ENCODE data around the gene SLC7A6.

SLC7A6 gene

DNA sequence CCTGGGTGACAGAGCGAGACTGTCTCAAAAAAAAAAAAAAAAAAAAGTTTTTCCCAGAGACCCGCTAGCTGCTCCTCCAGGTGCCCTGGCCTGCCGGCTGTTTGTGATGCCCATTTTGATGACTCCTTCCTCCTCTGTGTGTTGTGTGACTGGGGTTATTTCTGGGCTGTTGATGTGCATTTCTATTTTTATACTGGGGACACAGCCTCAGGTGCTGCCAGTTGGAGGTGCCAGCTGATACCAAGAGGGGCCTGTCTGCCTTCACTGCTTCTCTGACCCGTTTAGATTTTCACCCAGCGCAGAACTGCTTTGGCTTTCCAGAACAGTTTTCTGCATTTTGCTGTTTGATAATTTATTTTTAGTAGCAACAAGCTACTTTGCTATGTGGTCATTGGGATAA is 12.5 kb upstream of the SLC7A6 start:
- H3K9me3 ChIP-seq (ENCODE audit: low read length) = no peaks in the 10 kb centered on the region
- no peak overlapping the region for H2AFZ ChIP-seq (ENCODE audit: low read depth, low read length)
- H3K4me3 ChIP-seq (ENCODE audit: low read length) = no peak overlapping the region
- H3K4me1 ChIP-seq (ENCODE audit: insufficient read depth, low read length) = no peaks in the 10 kb centered on the region
- H3K27me3 ChIP-seq (ENCODE audit: insufficient read depth, low read length) = no peaks in the 10 kb centered on the region
- H3K36me3 ChIP-seq (ENCODE audit: insufficient read depth, low read length) = peaks cover 23% of the 10 kb centered on the region

DNA sequence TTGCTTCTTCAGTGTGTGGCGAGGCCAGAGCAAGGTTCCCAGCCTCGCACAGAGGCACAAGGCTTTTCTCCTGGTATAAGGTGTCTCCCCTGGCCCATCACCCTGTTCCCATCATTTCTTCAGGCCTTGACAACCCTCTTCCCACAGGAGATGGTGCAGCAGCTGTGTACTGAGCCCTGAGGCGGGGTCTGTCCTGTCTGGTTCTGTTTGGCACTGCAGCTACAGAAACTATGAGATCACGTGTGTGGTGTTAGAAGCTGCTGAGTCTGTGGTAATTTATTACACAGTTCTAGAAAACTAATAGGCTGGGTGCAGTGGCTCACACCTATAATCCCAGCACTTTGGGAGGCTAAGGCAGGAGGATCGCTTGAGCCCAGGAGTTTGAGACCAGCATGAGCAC is 11.9 kb upstream of the SLC7A6 start:
- Histone ChIP-seq H3K4me3 (ENCODE audit: low read length) (no peak overlapping the region), H2AFZ (ENCODE audit: low read depth, low read length) (no peak overlapping the region), H3K36me3 (ENCODE audit: insufficient read depth, low read length) (peaks cover 23% of the 10 kb centered on the region), H3K4me1 (ENCODE audit: insufficient read depth, low read length) (no peaks in the 10 kb centered on the region), H3K9me3 (ENCODE audit: low read length) (no peaks in the 10 kb centered on the region), H3K27me3 (ENCODE audit: insufficient read depth, low read length) (no peaks in the 10 kb centered on the region)

DNA sequence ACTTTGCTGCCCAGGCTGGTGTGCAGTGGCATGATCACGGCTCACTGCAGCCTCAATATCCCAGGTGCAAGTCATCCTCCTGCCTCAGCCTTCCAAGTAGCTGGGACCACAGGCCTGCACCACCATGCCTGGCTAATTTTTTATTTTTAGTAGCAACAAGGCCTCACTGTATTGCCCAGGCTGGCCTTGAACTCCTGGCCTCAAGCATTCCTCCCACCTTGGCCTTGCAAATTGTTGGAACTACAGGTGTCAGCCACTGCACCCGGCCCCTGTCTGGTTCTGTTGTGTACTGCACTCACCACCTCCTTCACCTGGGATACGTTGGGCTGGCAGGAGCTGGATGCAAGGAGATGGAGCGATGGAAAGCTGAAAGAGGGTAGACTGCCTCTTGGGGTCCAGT is 10.6 kb upstream of the SLC7A6 start:
- Histone ChIP-seq H2AFZ (ENCODE audit: low read depth, low read length) (no peak overlapping the region), H3K4me3 (ENCODE audit: low read length) (no peak overlapping the region), H3K9me3 (ENCODE audit: low read length) (no peaks in the 10 kb centered on the region), H3K36me3 (ENCODE audit: insufficient read depth, low read length) (peaks cover 23% of the 10 kb centered on the region), H3K4me1 (ENCODE audit: insufficient read depth, low read length) (no peaks in the 10 kb centered on the region), H3K27me3 (ENCODE audit: insufficient read depth, low read length) (no peaks in the 10 kb centered on the region)

GRCh38 chr16:68255712-68256111 is 8.6 kb upstream of the SLC7A6 start:
- H3K36me3 ChIP-seq (ENCODE audit: insufficient read depth, low read length) = peaks cover 30% of the 10 kb centered on the region
- H2AFZ ChIP-seq (ENCODE audit: low read depth, low read length) = no peak overlapping the region
- H3K9me3 ChIP-seq (ENCODE audit: low read length) = no peaks in the 10 kb centered on the region
- H3K27me3 ChIP-seq (ENCODE audit: insufficient read depth, low read length) = no peaks in the 10 kb centered on the region
- no peak overlapping the region for H3K4me3 ChIP-seq (ENCODE audit: low read length)
- H3K4me1 ChIP-seq (ENCODE audit: insufficient read depth, low read length) = no peaks in the 10 kb centered on the region

GRCh38 chr16:68257251-68257905 is 6.9 kb upstream of the SLC7A6 start:
- Histone ChIP-seq H3K27me3 (ENCODE audit: insufficient read depth, low read length) (no peaks in the 10 kb centered on the region), H3K4me1 (ENCODE audit: insufficient read depth, low read length) (no peaks in the 10 kb centered on the region), H3K4me3 (ENCODE audit: low read length) (no peak overlapping the region), H2AFZ (ENCODE audit: low read depth, low read length) (no peak overlapping the region), H3K36me3 (ENCODE audit: insufficient read depth, low read length) (peaks cover 30% of the 10 kb centered on the region), H3K9me3 (ENCODE audit: low read length) (no peaks in the 10 kb centered on the region)

DNA sequence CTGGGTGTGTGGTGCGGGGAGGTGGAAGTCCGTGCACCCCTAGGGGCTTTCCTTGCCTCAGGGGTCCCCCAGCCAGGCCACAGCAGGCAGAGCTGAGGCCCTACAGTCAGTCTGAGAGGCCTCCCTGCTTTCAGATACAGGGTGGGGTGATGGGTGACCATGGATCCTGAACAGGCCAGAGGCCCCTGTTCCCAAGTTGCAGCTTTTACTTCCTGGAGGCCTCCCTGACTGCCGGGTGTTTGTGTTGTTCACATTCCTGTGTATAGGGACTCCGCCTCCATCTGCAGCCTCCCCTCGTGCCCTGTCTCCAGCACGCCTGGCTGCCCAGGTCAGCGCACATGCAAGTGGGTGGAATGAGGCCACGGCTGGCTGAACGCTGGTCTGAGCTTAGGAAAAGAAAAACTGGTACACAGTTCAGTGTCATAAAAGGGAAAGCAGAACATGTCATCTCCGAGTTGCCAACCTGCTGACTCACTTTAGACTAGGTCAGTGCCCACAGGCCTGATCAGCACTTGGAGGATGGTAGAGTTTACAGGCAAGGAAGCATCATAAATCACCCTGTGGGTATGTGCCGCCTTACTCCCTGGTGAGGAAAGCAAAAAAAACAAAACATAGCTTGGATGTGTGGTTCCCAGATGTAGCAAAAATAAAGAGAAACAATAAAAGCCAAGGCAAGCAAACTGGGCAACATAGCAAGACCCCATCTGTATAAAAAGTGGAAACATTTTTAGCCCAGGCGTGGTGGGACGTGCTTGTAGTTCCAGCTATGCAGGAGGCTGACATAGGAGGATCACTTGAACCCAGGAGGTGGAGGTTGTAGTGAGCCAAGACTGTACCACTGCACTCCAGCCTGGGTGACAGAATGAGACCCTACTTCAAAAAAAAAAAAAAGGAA is 6.2 kb upstream of the SLC7A6 start:
- Histone ChIP-seq H2AFZ (ENCODE audit: low read depth, low read length) (no peak overlapping the region), H3K36me3 (ENCODE audit: insufficient read depth, low read length) (peaks cover 28% of the 10 kb centered on the region), H3K4me1 (ENCODE audit: insufficient read depth, low read length) (no peaks in the 10 kb centered on the region), H3K4me3 (ENCODE audit: low read length) (no peak overlapping the region), H3K9me3 (ENCODE audit: low read length) (no peaks in the 10 kb centered on the region), H3K27me3 (ENCODE audit: insufficient read depth, low read length) (no peaks in the 10 kb centered on the region)

GRCh38 chr16:68259007-68259825 is 5.1 kb upstream of the SLC7A6 start:
- H3K27me3 ChIP-seq (ENCODE audit: insufficient read depth, low read length) = no peaks in the 10 kb centered on the region
- H3K36me3 ChIP-seq (ENCODE audit: insufficient read depth, low read length) = peaks cover 23% of the 10 kb centered on the region
- H3K9me3 ChIP-seq (ENCODE audit: low read length) = no peaks in the 10 kb centered on the region
- H3K4me1 ChIP-seq (ENCODE audit: insufficient read depth, low read length) = no peaks in the 10 kb centered on the region
- no peak overlapping the region for H3K4me3 ChIP-seq (ENCODE audit: low read length)
- no peak overlapping the region for H2AFZ ChIP-seq (ENCODE audit: low read depth, low read length)

DNA sequence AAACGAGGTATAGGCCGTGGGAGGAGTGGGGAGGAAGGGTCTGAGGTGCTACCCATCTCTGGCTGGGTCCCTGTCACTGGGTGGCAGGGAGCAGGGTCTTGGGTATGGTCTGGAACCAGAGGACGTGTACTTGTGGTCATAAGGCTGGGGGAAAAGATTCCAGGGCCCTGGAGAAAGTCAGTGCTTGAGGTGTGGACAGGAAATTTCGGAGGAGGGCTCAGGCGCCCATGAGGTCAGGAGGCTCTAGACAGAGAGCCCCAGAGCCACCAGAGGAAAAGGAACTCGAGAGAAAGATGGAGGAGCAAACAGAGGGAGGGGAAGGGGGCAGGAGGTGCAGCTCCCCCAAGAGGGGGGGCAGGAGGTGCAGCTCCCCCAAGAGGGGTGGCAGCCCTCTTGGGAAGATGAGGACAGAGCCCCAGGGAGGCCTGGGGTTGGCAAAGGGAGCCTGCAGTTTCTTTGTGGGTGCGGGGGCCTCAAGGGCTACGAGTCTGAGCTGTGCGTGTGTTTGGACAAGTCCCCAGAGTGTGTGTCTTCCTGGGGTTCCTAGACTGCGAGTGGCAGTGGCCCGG is 683 bp upstream of the SLC7A6 start:
- H3K4me1 ChIP-seq (ENCODE audit: insufficient read depth, low read length) = peaks cover 7% of the 10 kb centered on the region
- peak overlapping the region; percentile 70 for H2AFZ ChIP-seq (ENCODE audit: low read depth, low read length)
- H3K27me3 ChIP-seq (ENCODE audit: insufficient read depth, low read length) = no peaks in the 10 kb centered on the region
- peak overlapping the region; percentile 63 for H3K4me3 ChIP-seq (ENCODE audit: low read length)
- peaks cover 11% of the 10 kb centered on the region for H3K36me3 ChIP-seq (ENCODE audit: insufficient read depth, low read length)
- H3K9me3 ChIP-seq (ENCODE audit: low read length) = no peaks in the 10 kb centered on the region

- no peaks in the 10 kb centered on the region for H3K27me3 ChIP-seq (ENCODE audit: insufficient read depth, low read length)
- H2AFZ ChIP-seq (ENCODE audit: low read depth, low read length) = peak overlapping the region; percentile 70
- H3K9me3 ChIP-seq (ENCODE audit: low read length) = no peaks in the 10 kb centered on the region
- H3K4me3 ChIP-seq (ENCODE audit: low read length) = peak overlapping the region; percentile 63
- no peaks in the 10 kb centered on the region for H3K36me3 ChIP-seq (ENCODE audit: insufficient read depth, low read length)
- H3K4me1 ChIP-seq (ENCODE audit: insufficient read depth, low read length) = peaks cover 7% of the 10 kb centered on the region
These were observed 973 bp downstream of the SLC7A6 start for GRCh38 chr16:68265078-68265920.

GRCh38 chr16:68267612-68268405 is 3.5 kb downstream of the SLC7A6 start:
- H3K36me3 ChIP-seq (ENCODE audit: insufficient read depth, low read length) = no peaks in the 10 kb centered on the region
- peaks cover 7% of the 10 kb centered on the region for H3K4me1 ChIP-seq (ENCODE audit: insufficient read depth, low read length)
- no peak overlapping the region for H3K4me3 ChIP-seq (ENCODE audit: low read length)
- no peaks in the 10 kb centered on the region for H3K27me3 ChIP-seq (ENCODE audit: insufficient read depth, low read length)
- no peak overlapping the region for H2AFZ ChIP-seq (ENCODE audit: low read depth, low read length)
- H3K9me3 ChIP-seq (ENCODE audit: low read length) = no peaks in the 10 kb centered on the region

DNA sequence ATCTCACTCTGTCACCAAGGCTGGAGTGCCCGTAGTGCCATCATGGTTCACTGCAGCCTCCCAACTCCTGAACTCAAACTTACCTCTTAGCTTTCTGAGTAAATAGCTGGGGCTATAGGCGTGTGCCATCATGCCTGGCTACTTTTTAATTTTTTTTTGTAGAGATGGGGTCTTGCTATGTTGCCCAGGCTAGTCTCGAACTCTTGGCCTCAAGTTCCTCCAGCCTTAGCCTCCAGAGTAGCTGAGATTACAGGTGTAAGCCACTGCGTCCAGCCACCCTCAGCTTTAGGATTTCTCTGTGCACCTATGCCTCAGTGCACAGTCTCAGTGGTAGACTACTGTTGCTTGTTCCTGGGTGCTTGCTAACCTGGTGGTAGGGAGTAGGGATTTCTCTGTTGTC is 5.5 kb downstream of the SLC7A6 start:
- H3K36me3 ChIP-seq (ENCODE audit: insufficient read depth, low read length) = peaks cover 6% of the 10 kb centered on the region
- H3K4me1 ChIP-seq (ENCODE audit: insufficient read depth, low read length) = peaks cover 7% of the 10 kb centered on the region
- no peaks in the 10 kb centered on the region for H3K27me3 ChIP-seq (ENCODE audit: insufficient read depth, low read length)
- no peak overlapping the region for H2AFZ ChIP-seq (ENCODE audit: low read depth, low read length)
- H3K9me3 ChIP-seq (ENCODE audit: low read length) = no peaks in the 10 kb centered on the region
- H3K4me3 ChIP-seq (ENCODE audit: low read length) = no peak overlapping the region

All from neuron (in vitro differentiated cells).